ENCODE data around the gene LRRC70.
"Not testable (repeated sequence)": the region's sequence is repeated elsewhere in the genome, so short reads cannot be mapped to it uniquely, and the experiment has no call there.

Gene LRRC70

GRCh38 chr5:62578540-62578939, at the start of gene LRRC70:
LRRC70 (plus strand) TSS chr5:62578819; CDS start chr5:62579439, 620 bp downstream.
- DNase-seq (ENCODE audit: low read depth), result no peak

DNA sequence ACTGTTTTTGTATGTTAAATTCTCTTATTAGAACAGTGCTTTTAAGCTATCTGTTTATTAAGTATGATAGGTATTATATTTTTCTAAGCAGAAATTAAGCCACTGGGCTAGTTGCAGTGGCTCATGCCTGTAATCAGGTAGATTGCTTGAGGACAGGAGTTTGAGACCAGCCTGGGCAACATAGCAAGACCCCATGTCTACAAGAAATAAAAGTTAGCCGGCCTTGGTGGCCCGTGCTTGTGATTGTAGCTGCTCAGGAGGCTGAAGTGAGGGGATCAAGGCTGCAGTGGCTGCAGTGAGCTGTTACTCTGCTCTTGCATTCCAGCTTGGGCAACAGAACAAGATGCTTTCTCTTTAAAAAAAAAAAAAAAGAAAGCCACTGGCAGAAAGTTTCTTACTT, 45.0 kb upstream of the LRRC70 start:
- DNase-seq (ENCODE audit: low read depth), result no peak

GRCh38 chr5:62534461-62535236, 44.0 kb upstream of the LRRC70 start:
- no peak for DNase-seq (ENCODE audit: low read depth)

- no peak for DNase-seq (ENCODE audit: low read depth)
Observed at GRCh38 chr5:62536232-62536631, 42.4 kb upstream of the LRRC70 start.

GRCh38 chr5:62536783-62537182, 41.8 kb upstream of the LRRC70 start:
- no peak for DNase-seq (ENCODE audit: low read depth)

DNA sequence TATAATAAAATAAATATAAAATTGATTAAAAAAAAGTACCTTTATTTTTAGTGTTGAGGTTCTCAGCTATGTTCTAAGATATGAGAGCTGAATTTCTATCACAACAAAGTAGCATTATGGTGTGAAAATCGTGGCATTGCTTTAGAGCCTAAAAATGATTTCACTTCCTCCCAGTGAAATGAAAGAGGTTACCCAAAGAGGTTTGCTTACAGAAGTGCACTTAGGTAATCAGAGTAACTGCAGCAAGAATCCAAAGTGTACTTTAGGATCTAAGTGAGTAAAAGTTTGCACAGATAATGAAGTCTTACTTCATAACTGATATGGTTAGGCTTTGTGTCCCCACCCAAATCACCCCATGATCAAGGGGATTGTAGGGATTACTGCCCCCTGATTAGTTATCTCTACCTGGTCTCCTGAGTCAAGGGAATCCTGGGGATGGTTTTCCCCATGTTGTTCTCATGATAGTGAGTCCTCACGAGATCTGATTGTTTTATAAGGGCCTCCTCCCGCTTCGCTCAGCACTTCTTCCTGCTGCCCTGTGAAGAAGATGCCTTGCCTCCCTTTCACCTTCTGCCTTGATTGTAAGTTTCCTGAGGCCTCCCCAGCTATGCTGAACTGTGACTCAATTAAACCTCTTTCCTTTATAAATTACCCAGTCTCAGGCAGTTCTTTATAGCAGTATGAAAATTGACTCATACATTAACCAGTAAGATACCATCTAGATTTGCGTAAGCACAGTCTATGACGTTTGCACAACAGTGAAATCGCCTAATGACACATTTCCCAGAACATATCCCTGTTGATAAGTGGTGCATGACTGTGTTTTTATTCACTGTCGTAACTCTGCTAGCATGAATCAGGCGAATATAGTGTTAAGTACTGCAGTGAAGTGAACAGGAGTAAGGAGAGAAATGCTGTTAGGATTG, 40.3 kb upstream of the LRRC70 start:
- DNase-seq (ENCODE audit: low read depth), result no peak

DNA sequence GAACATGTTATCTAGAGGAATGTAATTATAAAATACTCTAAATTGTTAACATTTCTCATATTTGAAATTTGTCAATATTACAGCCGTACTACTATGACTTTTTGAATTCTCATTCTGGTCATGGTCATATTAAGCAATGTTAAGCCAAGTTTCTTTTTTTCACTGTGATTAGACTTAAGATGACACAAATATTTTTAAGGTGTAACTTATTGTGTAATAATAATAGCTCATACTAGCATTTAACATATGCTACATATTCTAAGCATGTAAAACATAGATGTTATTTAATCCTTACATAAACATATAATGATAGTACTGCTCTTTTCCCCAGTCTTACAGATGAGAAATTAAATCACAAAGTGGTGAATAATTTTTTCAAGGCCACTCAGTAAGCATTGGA, 35.9 kb upstream of the LRRC70 start:
- no peak for DNase-seq (ENCODE audit: low read depth)

DNA sequence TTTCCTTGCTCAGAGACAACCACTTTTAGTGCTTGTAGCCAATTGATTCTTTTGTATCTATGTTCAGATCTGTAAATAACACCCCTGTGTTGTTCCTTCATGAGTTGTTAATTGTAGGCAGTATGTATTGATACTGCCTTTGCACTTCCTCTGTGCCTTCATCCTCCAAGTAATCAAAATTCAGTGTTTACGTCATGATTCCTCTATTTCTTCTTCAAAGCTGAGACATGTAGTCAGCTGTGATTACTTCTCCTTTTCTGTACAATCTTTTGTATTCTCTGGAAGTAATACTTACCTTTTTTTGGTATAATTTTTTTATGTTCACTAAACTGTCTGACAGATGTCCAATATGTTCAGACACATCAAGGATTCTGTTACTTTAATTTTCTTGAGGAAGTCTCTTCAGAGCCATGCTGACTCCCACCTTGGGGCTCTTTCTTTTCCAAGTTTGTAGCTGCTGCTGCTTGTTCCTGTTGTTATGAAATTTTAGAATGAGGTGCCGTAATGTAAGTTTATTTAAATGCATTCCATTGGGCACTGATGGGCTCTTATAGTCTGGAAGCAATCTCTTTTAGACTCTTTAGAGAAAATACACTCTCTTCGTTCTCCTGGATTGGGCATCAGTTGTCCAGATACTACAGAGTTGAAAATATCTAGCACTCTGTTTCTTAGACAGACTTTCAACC, 30.5 kb upstream of the LRRC70 start:
- DNase-seq (ENCODE audit: low read depth), result no peak

GRCh38 chr5:62550103-62550502, 28.5 kb upstream of the LRRC70 start:
- no peak for DNase-seq (ENCODE audit: low read depth)

GRCh38 chr5:62555930-62556329, 22.7 kb upstream of the LRRC70 start:
- DNase-seq (ENCODE audit: low read depth), result no peak

GRCh38 chr5:62558941-62559340, 19.7 kb upstream of the LRRC70 start:
- no peak for DNase-seq (ENCODE audit: low read depth)

GRCh38 chr5:62560786-62561185, 17.8 kb upstream of the LRRC70 start:
- DNase-seq (ENCODE audit: low read depth), result no peak

DNA sequence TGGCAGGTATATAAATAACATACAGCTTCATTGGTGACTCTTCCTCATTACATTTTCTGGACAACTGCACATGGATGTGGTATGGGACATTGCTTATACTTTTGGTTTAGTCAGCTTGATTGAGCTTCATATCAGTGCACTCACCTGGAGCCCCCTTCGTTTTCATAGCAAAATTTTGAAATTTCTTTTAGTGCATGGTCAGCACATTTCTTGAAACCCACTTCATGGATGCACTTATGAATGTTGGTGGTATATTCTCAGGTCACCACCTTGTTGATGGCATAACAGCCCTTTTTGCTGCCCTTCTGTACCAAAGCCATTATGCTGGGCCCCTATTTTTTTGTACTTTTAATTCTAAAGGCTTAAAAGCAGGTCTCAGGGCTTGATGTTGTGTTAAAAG, 16.7 kb upstream of the LRRC70 start:
- no peak for DNase-seq (ENCODE audit: low read depth)

DNA sequence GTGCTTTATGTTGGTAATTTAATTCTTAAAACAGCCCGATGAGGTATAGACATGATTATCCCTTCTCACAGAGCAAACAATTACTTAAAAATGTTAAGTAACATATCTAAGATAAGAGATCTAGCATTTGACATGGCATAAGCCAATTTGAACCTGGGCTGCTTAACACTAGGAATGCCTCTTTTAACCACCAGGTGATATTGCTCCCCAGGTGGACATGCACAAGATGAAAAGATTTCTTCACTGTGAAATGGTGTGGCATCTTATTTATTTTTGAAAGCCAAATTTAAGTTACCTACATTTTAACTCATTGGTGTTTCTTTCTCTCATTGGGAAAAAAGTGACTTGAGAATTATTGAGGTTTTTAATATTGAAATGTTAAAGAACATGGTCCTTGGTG, 15.8 kb upstream of the LRRC70 start:
- no peak for DNase-seq (ENCODE audit: low read depth)

GRCh38 chr5:62564101-62564500, 14.5 kb upstream of the LRRC70 start:
- DNase-seq (ENCODE audit: low read depth), result no peak

- not testable (repeated sequence) for DNase-seq (ENCODE audit: low read depth)
Observed at GRCh38 chr5:62565740-62566139, 12.9 kb upstream of the LRRC70 start.

DNA sequence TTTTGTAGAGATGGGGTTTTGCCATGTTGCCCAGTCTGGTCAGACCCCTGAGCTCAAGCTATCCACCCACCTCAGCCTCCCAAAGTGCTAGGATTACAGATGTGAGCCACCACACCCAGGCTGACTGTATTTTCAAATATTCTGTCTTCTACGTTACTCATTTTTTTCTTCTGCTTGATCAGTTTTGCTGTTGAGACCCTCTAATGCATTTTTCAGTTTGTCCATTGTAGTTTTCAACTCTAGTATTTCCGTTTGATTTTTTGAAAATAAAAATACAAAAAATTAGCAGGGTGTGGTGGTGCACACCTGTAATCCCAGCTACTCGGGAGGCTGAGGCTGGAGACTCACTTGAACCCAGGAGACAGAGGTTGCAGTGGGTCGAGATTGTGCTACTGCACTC, 10.5 kb upstream of the LRRC70 start:
- no peak for DNase-seq (ENCODE audit: low read depth)

GRCh38 chr5:62568800-62569432, 9.7 kb upstream of the LRRC70 start:
- DNase-seq (ENCODE audit: low read depth), result no peak

DNA sequence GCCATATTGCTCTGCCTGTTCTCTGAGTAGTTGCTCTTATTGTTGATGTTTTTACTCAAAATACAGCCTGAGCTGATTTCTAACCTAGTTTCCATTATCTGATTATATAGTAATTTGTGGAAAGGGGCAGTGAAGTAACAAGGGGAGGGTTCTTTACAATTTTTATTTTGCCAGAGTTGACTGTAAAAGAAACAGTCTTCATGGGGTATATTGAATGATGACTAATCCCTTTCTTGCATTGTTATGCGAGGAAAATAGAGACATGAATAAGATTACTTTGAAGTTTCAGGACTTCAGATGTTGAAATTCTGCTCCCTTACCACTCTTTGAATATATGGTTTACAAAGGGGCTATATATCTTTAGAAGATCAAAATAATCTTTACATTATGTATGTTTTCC, 9.1 kb upstream of the LRRC70 start:
- no peak for DNase-seq (ENCODE audit: low read depth)

DNA sequence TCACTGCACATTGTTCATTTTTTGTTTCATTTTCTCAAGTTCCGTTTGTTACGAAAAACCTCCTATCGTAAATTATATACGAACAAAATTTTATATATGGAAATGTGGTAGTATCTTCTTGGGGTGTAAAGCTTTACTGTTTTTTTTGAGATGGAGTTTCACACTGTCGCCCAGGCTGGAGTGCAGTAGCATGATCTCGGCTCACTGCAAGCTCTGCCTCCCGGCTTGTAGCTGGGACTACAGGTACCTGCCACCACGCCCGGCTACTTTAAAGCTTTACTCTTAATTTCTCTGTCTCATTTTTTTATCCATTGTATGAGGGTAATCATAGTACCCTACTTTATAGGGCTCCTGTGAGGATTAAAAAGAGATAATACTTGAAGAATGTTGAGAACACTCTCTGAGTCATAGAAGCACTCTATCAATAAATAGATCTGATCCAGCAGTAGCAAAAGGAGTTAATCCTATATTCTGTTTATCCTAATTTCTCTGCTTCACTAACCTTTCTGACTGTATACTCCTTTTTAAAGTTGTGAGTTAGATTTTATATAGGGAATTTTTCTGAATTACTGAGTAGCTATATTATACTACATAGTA, 5.6 kb upstream of the LRRC70 start:
- DNase-seq (ENCODE audit: low read depth), result no peak

DNA sequence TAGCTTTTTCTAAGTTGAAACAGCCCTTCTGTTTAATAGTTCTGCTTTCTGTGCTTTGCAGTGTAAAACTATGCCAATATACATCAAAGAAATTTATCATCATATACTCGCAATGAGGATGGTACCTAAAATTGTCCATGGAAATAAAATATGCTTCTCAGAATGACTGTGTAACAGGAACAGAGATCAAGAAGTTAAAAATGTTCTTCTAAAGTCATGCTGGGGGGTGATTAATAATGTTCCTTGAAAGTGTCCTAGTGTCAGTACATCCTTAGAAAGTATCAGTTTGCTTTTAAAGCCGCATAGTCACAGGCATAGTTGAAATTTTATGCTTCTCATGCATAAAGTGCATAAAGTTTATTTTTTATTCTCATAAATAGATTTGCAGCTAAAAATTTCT, 4.0 kb upstream of the LRRC70 start:
- DNase-seq (ENCODE audit: low read depth), result no peak

DNA sequence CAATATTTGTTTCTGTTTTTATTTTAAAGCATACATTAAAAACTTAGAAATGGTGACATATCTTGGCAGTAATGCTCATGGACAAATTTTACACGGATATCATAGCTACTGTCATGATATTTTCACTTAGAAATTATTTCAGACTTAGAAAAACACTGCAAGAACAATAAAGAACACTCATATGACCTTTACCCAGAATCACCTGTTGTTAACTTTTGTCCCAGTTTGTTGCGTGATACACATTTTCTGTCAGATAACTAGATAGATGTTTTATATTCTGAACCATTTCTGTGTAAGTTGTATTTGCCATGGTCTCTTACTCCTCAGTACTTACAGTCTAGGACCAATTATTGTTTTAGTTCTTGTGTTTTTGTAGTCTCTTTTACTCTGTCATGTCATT, 3.6 kb upstream of the LRRC70 start:
- DNase-seq (ENCODE audit: low read depth), result no peak
